Measurements from ENCODE around the gene WDR93.
A peak's percentile ranks its signal among the peaks of the same experiment; 100 is the strongest.
"Not testable (repeated sequence)": the region's sequence is repeated elsewhere in the genome, so short reads cannot be mapped to it uniquely, and the experiment has no call there.

WDR93 gene

GRCh38 chr15:89664441-89665350, 25.9 kb upstream of the WDR93 start:
- DNase-seq = peak; percentile 1

- DNase-seq = no peak
Measured at GRCh38 chr15:89665449-89666181, 25.0 kb upstream of the WDR93 start.

DNA sequence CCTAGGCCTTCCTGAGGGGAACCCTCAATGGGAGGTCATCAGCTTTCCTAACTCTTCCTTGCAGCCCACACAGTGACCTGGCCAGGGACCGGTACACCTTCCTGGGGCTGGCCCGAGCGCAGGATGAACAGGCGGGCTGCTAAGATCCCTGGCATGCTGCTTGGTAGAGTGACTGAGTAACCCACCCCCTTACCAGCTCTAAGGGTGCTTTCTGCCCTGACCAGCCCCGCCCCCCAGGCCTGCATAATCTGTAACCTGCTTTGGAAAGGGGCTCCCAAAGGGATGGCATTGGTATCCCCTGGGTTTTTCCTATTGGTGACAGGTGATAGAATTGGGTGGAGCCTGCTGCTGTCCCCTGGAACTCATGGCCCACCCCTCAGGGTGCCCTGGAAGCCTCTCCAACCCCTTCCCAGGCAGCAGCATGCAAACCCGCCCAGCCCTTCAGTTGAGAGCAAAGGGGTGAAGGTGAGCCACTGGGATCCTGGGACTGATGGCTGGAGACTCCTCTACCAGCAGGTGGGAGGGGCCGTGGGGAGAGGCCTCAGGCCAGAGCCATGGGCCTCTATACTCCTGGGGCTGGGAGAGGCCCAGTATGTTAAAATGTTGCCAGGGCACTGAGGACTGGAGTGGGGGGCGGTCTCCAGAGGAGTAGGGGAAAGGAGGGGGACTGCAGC, 24.3 kb upstream of the WDR93 start:
- DNase-seq = no peak

DNA sequence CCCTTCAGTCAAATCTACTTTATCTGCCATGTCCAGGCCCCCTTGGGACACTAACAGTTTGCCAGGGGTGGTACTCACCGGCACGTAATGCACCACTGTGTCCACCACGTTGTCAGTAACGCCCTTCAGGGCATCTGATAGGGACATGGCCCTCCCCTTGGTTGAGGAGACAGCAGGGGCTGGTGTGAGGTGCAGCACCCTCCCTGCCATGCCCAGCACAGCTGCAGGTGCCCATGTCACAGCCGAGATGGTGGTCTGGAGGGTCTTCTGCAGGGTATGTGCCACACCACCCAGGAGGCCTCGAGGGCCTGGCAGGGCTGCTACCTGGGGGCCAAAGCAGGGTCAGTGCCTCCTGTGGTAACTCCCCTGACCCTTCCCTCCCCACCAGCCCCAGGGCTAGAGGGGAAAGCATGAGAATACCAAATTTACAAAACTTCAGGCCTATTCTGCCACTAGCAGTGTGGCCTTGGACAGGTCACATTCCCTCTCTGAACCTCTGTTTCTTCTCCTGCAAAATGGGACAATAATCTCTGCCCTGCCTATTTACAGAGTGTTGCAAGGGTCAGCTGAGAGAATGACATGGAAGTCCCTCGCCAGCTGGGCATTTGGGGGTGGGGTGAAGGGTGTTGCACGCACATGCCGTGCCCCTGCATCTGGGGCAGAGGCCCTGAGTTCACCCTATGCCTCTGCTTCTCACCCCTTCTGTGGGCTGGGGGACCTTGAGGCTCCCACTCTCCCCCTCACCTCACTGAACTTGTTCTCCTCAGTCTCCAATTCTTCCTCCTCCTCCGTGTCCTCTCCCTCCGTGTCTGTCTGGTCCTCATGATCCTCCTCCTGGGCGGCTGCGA, 23.5 kb upstream of the WDR93 start:
- no peak for DNase-seq

DNA sequence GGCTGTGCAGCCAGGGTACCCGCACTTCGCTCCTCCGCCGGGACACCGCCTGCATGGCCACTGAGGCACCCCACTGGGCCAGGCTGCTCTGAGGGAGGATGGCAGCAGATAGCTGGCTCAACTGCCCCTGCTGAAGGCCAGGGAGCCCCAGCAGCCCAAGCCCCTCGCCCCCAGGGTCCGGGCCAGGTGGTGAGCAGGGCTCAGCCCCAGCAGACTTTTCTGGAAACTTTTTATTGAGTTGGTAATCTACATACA, 23.0 kb upstream of the WDR93 start:
- DNase-seq = no peak

DNA sequence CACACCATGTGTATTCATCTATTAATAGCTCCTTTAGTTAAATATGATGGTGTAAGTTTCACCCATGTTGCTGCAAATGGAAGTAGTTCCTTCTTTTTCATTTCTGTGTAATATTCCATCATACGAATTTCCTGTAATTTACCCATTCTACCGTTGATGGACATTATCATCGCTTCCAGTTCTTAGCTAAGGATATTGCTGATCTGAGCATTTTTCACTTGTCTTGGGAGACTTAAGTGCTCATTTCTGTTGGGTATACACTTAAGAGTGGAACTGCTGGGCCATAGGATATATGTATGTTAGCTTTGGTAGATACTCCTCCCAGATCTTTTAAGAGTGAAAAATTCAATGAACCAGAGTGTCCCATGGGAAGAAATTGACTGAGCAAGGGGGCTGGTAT, 22.4 kb upstream of the WDR93 start:
- no peak for DNase-seq

GRCh38 chr15:89669309-89669865, 21.2 kb upstream of the WDR93 start:
- DNase-seq = no peak

DNA sequence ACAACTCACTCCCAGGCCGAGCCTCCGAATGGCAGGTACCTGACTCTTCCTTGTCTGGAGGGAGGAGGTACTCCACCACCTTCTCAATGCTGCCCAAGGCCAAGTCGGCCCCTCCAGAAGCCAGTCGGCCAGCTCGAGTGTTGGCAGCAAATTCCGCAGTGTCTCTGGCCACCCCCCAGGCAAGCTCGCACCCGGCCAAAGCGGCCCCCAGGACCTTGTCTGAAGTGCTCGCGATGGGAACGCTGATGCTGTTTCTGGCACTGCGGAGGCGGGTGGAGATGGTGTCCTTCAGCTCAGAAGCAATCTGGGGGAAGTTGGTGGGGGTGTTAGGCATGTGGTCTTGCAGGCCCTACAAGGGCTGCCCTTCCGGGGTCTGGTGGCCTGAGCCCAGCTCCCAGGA, 20.7 kb upstream of the WDR93 start:
- DNase-seq = no peak

DNA sequence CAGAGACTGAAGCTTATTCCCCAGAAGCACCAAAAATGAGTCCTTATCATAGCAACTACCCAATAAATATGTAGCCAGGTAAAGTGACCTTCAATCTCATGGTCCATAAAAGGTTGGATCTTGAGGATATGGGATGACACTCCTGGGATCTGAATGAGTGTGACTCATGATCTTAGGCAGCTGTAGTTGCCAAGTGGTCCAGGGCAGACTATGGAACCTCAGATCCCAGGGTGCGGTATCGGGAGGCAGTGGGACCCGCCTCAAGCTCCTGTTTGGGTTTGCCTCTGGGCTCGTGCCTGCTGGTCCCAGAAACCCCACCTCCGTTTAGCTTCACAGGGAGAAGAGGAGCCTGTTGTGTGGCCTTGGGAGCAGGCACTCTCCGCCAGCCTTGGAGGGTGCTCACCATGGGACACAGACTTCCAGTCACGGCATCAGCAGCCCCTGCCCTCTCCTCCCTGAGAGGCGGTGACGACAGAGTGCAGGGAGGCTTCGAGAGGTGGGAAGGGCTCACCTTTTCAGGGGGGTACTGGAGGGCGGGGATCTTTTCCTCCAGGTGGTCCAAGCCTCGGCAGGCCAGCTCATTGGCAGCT, 19.5 kb upstream of the WDR93 start:
- DNase-seq = no peak

DNA sequence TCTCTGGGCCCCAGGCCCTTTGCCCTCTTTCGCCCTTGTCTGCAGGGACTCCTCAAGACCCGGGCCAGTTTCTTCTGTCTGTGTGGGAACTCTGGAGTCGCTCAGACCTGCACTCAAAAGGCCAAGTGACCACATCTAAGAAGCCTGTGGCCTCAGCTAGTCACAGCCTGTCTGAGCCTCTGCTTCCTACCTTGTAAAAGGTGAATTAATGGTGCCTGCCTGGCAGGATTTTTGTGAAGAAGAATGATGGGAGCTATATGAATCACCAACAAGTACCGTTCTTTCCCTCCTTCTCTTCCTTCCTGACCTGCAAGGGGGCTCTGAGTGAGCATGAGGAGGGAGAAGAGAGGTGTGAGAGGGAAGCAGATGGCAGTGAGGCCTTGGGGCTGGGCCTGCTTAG, 18.9 kb upstream of the WDR93 start:
- DNase-seq = no peak

GRCh38 chr15:89672221-89673164, 18.1 kb upstream of the WDR93 start:
- no peak for DNase-seq

GRCh38 chr15:89673165-89673512, 17.5 kb upstream of the WDR93 start:
- peak; percentile 31 for DNase-seq

DNA sequence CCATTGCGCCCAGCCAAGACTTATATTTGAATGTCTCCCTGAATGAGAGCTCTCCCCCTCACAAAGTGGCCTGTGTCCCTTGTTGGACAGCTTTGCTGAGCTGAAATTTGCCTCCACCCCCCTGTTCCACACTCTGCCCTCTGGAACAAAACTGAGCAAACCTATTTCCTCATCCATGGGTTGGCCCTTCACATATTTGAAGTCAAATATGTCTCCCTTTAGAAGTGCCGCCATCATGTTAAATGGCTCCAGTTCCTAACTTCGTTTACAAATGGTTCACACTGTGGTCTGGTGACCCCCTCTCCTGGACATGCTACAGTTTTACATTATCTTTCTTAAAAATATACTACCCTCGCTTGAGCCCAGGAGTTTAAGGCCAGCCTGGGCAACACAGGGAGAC, 16.1 kb upstream of the WDR93 start:
- no peak for DNase-seq

DNA sequence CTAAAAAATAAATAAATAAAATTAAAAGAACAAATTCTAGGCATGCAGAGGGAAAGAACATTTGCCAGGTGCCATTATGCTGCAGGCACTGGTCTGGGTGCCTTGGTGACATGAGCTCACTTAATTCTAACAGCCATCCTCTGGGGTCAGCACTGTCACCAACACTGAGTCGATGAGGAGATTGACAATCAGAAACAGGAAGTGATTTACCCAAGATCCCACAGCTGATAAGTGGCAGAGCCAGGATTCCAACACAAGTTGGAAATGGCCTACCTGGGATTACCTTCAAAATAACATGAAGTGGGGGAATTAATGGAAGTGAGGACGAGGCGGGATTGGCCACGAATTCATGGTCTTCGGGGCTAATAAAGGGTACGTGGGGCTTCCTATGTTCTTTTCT, 15.0 kb upstream of the WDR93 start:
- no peak for DNase-seq

GRCh38 chr15:89677381-89677780, 13.2 kb upstream of the WDR93 start:
- no peak for DNase-seq

- DNase-seq = no peak
Measured at GRCh38 chr15:89679212-89679611, 11.4 kb upstream of the WDR93 start, which contains the start of gene PLIN1. TSS of gene PLIN1 (minus strand) at chr15:89679367. CDS start at chr15:89677489, 1,878 bp downstream.

- peak; percentile 83 for DNase-seq
Measured at GRCh38 chr15:89680282-89680873, 10.2 kb upstream of the WDR93 start.

DNA sequence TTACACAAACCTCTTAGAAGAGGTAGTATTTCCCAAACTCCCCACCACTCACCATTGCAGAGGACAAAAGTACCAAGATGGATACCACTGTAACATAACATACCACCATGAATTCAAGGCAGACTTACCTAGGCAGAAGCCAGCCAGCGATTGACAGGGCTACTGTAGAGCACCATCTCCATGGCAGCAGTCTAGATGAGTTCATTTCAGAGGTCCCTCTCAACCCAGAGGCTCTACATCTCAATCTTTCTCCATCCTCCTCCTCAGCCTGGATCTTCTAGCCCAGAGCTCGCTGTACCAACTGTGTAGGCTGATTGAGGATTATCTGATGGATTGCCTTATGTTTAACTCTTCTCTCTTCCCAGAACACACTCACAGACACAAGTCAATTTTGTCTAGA, 9.5 kb upstream of the WDR93 start:
- DNase-seq = no peak

DNA sequence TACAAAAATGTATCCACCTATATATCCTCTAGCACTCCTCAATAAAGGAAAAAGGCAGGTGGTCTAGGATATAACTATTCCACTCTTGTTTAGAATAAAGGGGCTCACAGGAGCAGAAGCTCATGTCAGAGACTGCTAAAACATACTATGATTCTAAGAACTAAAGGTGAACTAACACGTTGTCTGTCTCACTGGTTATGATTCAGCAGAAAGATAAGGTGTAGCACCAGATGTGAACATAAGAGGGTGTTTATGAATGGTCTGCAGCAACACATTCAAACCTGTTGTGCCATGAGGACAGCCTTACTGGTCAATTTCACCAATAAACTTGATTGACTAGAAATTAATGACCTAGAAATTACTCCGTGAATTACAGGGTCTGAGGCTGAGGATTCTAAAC, 4.6 kb upstream of the WDR93 start:
- DNase-seq = no peak

DNA sequence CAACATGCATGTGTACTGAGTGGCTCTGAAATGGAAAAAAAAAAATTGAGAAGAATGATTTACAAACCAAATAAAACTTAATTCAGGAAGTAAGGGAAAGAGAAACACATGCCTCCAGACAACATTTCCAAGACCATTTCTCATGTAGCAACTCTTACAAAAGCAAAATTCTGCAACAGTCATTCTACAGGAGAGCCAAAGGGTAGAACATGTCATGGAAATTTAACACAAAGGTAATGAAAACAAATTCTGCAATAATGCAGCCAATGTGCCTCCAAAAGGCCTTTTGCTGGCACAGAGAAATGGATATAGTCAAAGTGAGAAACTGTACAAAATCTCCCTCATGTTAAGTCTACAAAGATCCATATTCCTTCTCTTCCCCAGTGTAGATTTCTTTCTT, 4.1 kb upstream of the WDR93 start:
- no peak for DNase-seq

DNA sequence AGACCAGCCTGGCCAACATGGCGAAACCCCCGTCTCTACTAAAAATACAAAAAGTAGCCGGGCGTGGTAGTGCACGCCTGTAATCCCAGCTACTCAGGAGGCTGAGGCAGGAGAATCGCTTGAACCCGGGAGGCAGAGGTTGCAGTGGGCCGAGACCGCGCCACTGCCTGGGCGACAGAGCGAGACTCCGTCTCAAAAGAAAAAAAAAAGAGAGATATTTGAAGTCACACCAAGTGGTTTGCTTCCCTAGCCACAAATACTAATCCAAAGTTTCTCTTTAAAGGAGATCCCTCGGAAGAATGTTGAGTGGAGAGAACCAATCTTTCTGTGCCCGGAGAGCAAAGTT, 708 bp upstream of the WDR93 start:
- DNase-seq = not testable (repeated sequence)
